ENCODE measurements around the gene TJP1.
"Not testable (repeated sequence)": the region's sequence is repeated elsewhere in the genome, so short reads cannot be mapped to it uniquely, and the experiment has no call there.

Gene TJP1

DNA sequence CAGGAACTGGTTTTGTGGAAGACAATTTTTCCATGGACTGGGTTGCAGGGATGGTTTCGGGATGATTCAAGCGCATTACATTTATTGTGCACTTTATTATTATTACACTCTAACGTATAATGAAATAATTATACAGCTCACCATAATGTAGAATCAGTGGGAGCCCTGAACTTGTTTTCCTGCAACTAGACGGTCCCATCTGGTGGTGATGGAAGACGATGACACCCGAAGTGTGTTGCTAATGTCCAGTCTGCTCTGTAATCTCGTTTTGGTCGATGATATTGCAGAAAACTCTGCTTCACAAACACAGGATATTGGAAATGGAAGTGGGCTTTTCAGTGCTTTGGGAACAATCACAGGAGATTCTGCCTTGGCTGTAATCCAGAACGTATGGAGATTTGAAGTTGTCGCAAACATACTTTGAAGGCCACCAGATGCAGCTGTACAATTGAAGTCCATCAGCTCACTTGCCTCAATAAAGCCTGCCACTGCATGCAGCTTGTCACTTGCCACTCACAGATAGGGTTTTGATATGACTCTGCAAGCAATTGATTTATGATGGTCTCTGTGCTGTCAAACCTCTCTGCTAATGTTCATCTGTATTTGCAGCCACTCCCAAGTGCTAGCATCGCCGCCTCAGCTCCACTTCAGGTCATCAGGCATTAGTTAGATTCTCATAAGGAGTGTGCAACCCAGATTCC, 141.7 kb downstream of the TJP1 start:
- DNase-seq = no peak

GRCh38 chr15:29678504-29679034, 143.7 kb downstream of the TJP1 start:
- no peak for DNase-seq

DNA sequence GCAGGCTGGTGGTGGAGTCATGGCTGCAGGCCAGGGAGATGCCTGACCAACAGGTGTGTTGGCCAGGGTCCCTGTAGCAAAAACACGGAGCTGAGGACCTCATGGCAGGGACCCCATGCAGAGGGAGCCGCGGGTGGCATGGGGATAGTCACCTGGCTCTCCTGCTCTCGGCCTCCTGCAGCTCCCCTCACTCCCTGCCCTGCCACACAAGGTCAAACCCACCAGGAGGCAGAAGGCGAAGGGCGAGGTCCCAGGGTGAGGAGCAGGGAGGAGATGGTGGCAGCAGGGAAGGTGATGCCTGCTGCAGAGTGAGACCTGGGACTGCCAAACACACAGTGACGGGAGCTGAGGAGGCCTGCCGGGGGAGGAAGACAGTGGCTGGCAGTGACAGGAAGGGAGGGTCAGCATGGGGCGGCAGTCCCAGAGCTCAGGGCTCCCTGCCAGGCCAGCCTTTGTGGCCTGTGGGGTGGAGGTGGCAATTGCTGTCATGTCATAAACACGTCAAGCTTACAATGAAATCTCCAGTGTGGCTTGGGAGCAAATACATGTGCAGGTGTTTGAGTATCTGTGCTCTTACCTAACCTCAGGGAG, 144.3 kb downstream of the TJP1 start:
- no peak for DNase-seq

DNA sequence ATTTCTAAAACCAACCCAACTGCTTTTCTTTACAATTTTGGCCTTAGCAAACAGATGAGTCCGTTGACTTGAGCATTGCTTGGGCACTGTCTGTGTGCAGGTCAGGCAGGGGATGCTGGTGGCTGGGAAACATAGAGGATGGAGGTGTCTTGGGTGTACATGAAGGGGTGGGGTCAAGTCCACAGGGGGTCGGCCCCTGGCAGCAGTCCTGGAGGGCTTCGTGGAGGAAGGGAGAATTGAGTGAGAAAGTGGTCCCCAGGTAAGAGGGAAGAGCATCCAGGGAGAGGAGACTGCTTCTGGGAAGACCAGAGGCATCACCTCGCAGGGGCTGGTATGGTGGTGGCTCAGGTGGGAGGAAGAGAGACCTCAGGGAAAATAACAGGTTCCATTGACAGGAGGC, 144.8 kb downstream of the TJP1 start:
- DNase-seq = no peak

DNA sequence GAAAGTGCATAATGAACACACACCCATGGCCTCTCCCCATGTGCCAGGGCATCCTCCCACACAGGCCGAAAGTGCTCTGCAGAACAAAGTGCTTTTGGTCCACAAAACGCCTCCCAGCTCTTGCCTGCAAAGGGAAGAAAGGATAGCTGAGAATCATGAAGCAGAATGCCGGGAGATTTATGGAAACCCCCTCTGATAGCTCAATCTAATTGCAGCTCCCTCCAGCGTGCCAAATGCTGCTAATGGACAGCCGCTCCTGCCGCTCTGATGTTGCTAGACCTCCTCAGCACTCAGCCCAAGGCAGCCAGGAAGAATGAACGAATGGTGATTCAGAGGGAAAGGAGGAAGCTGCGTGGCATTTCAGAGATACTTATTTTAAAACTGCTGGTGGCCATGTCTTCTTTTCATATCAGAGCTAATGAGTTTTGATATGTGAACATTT, 145.3 kb downstream of the TJP1 start:
- no peak for DNase-seq

DNA sequence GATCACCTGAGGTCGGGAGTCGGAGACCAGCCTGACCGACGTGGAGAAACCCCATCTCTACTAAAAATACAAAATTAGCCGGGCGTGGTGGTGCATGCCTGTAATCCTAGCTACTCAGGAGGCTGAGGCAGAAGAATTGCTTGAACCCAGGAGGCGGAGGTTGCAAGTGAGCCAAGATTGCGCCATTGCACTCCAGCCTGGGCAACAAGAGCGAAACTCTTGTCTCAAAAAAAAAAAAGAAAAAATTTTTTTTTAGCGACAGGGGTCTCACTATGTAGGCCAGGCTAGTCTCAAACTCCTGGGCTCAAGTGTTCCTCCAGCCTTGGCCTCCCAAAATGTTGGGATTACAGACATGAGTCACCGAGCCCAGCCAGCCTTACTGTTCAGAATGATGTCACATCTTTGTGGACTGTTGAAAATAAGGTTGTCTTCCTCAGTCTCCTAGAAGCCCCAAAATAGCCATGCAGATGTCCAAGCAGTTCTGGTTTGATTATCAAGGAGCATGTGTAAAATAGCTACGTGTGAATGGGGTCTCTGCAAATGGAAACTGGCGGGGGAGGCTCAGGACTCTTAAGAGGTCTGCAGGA, 145.8 kb downstream of the TJP1 start:
- DNase-seq = not testable (repeated sequence)

DNA sequence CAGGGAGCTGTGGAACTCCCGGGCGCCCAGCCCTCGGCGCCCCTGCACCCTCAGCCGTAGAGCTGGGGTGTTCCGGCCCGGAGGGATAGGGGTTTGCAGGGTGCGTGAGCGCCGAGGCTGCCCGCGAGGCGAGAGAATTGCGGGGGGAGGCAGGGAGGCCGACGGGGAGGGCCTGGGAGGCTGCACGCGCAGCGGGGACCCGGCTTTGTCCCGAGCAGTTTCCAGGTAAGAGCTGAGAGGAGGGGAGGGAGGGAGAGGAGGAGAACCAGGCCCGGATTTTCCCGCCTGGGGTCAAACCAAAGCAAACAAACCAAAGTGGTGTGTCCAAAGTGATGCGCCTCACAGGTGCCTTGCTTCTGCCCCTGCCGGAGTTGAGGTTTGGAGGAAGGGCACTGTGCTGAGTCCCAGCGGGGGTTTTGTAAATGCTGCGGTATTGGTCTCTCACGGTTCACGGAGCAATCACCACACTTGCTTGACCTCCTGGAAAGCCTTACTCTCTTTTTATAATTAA, 146.4 kb downstream of the TJP1 start:
- DNase-seq = no peak

GRCh38 chr15:29674661-29675533, 147.4 kb downstream of the TJP1 start:
- DNase-seq = no peak

DNA sequence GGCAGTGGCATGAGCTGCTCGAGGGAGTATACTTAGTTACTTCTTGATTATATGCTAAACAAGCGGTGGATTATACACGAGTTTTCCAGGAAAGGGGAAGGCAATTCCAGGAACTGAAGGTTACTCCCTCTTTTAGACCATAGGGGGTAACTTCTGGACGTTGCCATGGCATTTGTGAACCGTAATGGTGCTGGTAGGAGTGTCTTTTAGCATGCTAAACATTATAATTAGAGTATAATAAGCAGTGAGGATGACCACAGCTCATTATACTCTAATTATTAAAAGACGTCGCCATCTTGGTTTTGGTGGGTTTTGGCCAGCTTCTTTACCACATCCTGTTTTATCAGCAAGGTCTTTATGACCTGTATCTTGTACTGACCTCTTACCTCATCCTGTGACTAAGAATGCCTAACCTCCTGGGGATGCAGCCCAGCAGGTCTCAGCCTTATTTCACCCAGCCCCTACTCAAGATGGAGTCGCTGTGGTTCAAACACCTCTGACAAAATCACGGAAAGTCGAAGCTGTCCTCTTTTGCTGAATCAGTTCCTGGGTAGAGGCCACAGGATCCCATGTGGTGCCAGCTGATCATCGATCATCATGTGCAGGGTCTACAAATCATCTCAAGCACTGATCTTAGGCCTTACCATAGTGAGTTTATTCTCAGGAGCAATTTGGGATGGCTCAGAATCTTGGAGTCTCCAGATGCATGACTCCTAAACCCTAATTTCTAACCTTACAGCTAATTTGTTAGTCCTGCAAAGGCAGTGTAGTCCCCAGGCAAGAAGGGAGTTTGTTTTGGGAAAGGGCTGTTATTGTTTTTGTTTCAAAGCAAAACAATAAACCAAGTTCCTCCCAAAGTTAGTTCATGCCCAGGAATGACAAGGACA, 149.1 kb downstream of the TJP1 start:
- DNase-seq = no peak

- DNase-seq = no peak
Measured at GRCh38 chr15:29672446-29672845, 149.8 kb downstream of the TJP1 start.

GRCh38 chr15:29672046-29672445, 150.2 kb downstream of the TJP1 start:
- DNase-seq = not testable (repeated sequence)

GRCh38 chr15:29670998-29671981, 151.0 kb downstream of the TJP1 start:
- no peak for DNase-seq

DNA sequence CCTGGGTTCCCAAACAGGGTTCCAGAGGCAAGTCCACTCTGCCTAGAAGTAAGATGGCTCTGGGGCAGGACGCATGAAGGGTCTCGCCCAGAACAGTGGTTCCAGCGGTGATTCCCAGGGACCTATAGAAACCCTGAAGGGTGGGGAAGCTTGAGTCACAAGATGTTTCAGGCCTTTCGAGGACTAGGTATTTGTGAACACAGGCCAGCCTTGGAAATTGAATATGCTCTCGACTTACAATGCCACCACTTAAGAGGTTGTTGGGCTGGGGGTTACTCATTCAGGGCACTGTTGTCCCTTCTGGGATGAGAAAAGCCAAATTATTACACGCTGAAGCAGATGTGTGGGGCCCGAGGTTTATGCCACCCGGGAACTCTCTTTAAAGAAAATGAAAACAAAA, 152.0 kb downstream of the TJP1 start:
- no peak for DNase-seq

DNA sequence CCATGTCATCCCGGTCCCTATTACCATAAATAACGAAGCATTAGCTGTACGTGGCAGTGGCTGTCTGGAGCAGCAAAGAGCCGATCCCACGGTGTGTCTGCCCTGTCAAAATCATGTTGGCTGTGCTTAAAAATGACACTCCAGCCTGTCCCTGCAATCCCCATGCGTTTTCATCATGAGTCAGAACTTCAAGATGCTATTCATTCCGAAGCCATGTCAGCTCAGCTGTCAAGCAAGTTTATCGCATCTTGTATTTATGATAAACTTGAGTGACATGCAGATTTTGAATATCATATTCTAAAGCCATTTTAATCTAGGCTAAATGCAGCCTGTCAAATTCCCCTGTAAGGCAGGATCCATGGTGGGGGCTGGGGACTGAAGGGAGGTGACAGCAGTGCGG, 152.4 kb downstream of the TJP1 start:
- no peak for DNase-seq

DNA sequence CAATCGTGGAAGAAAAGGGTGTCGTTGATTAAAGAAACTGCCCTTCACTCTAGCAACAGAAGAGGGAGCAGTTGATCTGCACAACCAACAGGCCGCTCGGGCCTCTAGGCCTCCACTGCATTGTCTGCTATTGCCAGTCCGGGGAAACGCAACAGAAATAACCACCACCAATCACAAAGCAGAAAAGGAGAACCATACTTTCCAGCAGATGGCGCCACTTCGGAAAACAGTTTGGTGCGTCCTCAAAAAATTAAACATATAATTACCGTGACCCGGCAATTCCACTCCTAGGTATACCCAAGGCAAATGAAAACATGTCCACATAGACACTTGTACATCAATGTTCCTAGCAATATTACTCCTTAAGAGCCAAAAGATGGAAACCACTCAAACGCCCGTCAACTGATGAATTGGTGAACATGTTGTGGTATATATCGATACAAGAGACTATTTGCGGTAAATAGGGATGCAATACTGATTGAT, 154.1 kb downstream of the TJP1 start:
- DNase-seq = no peak

GRCh38 chr15:29666241-29666640, 156.0 kb downstream of the TJP1 start:
- DNase-seq = no peak

- no peak for DNase-seq
Measured at GRCh38 chr15:29665444-29666003, 156.7 kb downstream of the TJP1 start.

DNA sequence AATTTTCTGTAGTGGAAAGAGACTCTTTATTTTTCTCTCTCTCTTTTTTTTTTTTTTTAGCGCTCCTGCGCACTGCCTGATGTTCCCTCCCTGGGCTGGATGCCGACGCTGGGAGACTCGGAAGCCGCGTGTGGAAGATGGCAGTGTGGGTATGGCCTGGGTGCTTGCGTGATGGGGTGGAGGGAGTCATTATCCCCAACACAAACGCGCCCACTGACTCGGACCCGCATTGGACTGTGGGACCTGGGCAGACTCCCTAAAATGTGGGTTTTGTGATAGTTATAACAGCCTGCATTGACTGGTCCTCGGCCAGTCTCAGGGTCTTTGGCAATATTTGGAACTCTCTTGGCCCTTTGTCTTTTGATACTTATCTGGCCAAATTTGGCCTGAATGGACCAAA, 157.9 kb downstream of the TJP1 start:
- DNase-seq = no peak

GRCh38 chr15:29657476-29657817, 164.8 kb downstream of the TJP1 start:
- not testable (repeated sequence) for DNase-seq
